ENCODE results near the gene IMPDH2. TPM values are rescaled to one million over a fixed set of nuclear protein-coding genes. Genes with fewer than 3 reads are reported as not detected.

The IMPDH2 gene
- total and polyA plus RNA-seq, 2 experiments from 2014 or later = 198 to 314 TPM

GRCh38 chr3:49006408-49007067 lies 22.7 kb downstream of the IMPDH2 start:
- Histone ChIP-seq H3K79me2 (replicated peaks; ENCODE audit: insufficient read depth) (peaks cover 41% of the 10 kb centered on the region), H2AFZ (peak overlapping the region; percentile 63; the same call in 1 of the 2 replicates), H4K20me1 (replicated peaks; ENCODE audit: insufficient read depth) (peaks cover 23% of the 10 kb centered on the region), H3F3A (replicated peaks; ENCODE audit: low read depth) (0 out of 2 replicates have a peak, but pooled peaks cover 5% of the 10 kb centered on the region), H3K4me2 (peak overlapping the region; percentile 95), H3K9me2 (ENCODE audit: insufficient read depth) (no peaks in the 10 kb centered on the region; the same call in 1 of the 2 replicates), H3K4me3 (peak overlapping the region; percentile 99), H3K27ac (ENCODE audit: low read depth) (no peak overlapping the region), H3K36me3 (ENCODE audit: insufficient read depth) (peaks cover 3% of the 10 kb centered on the region; the same call in 1 of the 2 replicates), H3K4me1 (ENCODE audit: insufficient read depth) (peaks cover 9% of the 10 kb centered on the region), H3K27me3 (ENCODE audit: insufficient read depth) (no peaks in the 10 kb centered on the region)
- Mint-ChIP-seq H3K27me3 (ENCODE audit: insufficient read depth, low read depth, poor library complexity) (peaks cover 12% of the 10 kb centered on the region), H3K9me3 (peaks cover 3% of the 10 kb centered on the region; the same call in 2 of the 3 replicates), H3K4me1 (peaks cover 15% of the 10 kb centered on the region), H3K4me3 (peak overlapping the region; percentile 98), H3K36me3 (ENCODE audit: low read depth) (peaks cover 14% of the 10 kb centered on the region), H3K27ac (peak overlapping the region; percentile 100)
- ATAC-seq (0 out of 3 replicates have a peak, but pooled peaks have one; percentile 0), DNase-seq (ENCODE audit: low spot score) (peak; percentile 21)
- TF ChIP-seq NANOG (IDR thresholded peaks at IDR 0.05; ENCODE audit: borderline replicate concordance) (no peak), ZNF331 (CRISPR knock-in tag; IDR thresholded peaks at IDR 0.05; ENCODE audit: low read depth) (no peak), STAT1 (IDR thresholded peaks at IDR 0.05; ENCODE audit: unreplicated experiment) (no peak), ZNF462 (CRISPR knock-in tag; IDR thresholded peaks at IDR 0.05) (no peak), CTCF (conservative IDR thresholded peaks at IDR 0.05; ENCODE audit: low read depth in 2 of 2) (no peak), EZH2 (IDR thresholded peaks at IDR 0.05; ENCODE audit: low read depth, unreplicated experiment) (no peak), ETS1 (IDR thresholded peaks at IDR 0.05) (no peak), CREB1 (CRISPR knock-in tag; IDR thresholded peaks at IDR 0.05; ENCODE audit: low read depth) (no peak; the same call in 1 of the 2 replicates), EZH2phosphoT487 (IDR thresholded peaks at IDR 0.05; ENCODE audit: unreplicated experiment) (no peak), JUNB (IDR thresholded peaks at IDR 0.05; ENCODE audit: unreplicated experiment) (no peak), REST (IDR thresholded peaks at IDR 0.05; ENCODE audit: unreplicated experiment) (no peak), ZNF114 (CRISPR knock-in tag; IDR thresholded peaks at IDR 0.05) (no peak), POLR2AphosphoS5 (IDR thresholded peaks at IDR 0.05; ENCODE audit: low read depth) (no peak)
